Neural progenitor cell (in vitro differentiated cells): ENCODE data around the gene C20orf96.

ENCODE experiments used
- EZH2 ChIP-seq: fragments of 200-600 bp; sonication (generic); IDR thresholded peaks from 2 replicates; pipeline ENCODE4 v1.6.1; 2017; ENCODE audit warnings: antibody characterized with exemption, mild to moderate bottlenecking, moderate library complexity
- EZH2phosphoT487 ChIP-seq: fragments of 200-600 bp; sonication (generic); IDR thresholded peaks from 2 replicates; pipeline ENCODE4 v1.6.1; 2017; ENCODE audit warnings: antibody characterized with exemption
- TF ChIP-seq, protein P1 (sequence below): fragments of 200-600 bp; sonication (generic); IDR thresholded peaks from 2 replicates; pipeline ENCODE4 v1.5.1; 2017; ENCODE audit warnings: antibody characterized with exemption, mild to moderate bottlenecking

DNA sequence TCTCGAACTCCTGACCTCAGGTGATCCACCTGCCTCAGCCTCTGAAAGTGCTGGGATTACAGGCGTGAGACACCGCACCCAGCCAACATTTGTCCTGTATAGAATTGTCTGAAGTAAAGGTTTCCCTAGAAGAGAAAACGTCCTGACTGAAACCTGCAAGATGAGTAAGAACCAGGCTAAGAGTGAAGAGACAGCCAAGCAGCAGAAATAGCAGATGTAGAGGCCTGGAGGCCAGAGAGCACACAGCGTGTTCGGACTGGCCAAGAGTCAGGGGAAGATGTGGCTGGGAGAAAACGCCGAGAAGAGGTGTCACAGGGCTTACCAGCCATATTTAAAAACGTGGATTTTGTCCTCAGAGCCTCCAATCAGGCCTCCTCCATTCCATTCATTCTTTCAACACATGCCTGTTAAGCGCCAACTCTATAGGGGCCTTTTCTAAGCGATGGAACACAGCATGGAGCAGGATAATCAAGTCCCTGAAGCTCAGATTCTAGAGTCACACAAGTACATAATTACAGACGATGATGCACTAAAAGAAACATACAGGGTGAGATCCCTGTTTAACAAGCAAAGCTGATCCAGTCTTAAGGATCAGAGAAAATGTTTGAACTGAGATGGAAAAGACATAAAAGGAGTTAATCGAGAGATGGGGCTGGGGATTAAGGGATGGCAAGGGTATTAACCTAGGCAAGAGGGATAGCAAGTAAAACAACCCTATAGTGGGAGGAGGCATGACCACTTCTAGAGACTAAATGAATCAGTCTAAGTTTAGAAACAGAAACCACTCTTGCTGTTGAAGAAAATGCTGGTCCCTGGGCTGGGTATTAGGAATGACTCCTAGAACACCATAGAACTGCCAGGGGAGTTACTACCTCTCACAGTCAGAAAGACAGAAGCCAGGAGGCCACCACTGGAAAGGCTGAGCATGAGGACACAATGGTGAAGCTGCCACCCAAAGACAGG, 11.6 kb upstream of the C20orf96 start:
- TF ChIP-seq, protein P1, sequence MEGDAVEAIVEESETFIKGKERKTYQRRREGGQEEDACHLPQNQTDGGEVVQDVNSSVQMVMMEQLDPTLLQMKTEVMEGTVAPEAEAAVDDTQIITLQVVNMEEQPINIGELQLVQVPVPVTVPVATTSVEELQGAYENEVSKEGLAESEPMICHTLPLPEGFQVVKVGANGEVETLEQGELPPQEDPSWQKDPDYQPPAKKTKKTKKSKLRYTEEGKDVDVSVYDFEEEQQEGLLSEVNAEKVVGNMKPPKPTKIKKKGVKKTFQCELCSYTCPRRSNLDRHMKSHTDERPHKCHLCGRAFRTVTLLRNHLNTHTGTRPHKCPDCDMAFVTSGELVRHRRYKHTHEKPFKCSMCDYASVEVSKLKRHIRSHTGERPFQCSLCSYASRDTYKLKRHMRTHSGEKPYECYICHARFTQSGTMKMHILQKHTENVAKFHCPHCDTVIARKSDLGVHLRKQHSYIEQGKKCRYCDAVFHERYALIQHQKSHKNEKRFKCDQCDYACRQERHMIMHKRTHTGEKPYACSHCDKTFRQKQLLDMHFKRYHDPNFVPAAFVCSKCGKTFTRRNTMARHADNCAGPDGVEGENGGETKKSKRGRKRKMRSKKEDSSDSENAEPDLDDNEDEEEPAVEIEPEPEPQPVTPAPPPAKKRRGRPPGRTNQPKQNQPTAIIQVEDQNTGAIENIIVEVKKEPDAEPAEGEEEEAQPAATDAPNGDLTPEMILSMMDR = no peak
- TF ChIP-seq EZH2 (no peak), EZH2phosphoT487 (no peak)
